Activated T-cell treated with anti-CD3 and anti-CD28 coated beads, Interleukin-2, amount 50 U/mL, for 48 hours (primary cell): ENCODE results near the gene CCSAP.
"Not testable (repeated sequence)": the region's sequence is repeated elsewhere in the genome, so short reads cannot be mapped to it uniquely, and the experiment has no call there.

Experiments
- DNase-seq, 2 experiments: peaks; one replicate each; pipeline ENCODE4 v3.0.0-alpha.2; 2020

CCSAP gene, protein sequence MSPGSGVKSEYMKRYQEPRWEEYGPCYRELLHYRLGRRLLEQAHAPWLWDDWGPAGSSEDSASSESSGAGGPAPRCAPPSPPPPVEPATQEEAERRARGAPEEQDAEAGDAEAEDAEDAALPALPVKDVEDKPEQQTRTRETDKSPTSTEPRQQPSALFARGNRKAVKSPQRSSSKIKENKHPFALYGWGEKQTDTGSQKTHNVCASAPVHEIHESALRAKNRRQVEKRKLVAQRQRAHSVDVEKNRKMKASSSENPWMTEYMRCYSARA

DNA sequence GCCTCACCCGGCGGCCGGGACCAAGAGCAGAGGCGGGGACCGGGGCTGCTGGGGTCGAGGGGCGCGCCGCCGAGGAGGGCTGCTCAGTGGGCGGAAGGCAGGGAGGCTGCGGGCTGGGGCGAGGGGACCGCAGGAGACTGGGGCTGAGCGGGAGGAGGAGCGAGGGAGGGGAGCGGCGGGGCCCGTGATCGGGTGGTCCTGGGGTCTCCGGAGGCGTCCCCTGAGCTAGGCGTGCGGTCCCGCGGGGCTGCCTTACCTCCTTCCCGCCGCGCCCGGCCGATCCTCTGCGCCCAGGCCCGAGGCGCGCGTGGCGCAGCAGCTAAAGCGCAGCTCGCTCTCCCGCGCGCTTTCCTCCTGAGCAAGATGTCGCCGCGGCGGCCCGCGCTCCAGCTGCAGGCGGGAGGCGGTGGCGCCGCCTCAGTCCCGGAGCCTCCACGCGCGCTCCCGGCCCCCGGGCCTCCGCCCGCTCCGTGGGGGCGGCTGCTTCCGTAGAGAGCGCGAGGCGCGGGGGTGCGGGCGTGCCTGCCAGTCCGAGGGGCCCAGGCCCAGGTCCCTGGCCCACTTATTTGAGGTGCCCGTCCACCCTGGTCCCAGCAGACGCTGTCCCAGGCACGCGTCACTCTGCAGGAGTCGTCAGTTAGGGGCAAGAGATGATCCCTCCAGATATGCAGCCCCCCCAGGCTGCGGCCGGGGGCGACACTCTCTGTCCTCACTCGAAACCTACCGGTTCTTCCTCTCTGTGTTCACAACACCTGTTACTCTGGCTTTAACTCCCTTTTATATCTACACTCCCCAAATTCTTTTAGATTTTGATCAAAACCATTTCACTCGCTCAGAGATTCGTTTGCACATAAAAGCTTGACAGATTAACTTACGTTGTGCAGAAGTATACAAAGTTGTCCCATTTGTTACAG lies at the start of gene CCSAP:
CCSAP (minus strand) TSS at position 392 of the 914 bp plus-strand sequence. CDS start 582 bp downstream, outside the sequence.
- peak; percentile 58 to 73 for DNase-seq

DNA sequence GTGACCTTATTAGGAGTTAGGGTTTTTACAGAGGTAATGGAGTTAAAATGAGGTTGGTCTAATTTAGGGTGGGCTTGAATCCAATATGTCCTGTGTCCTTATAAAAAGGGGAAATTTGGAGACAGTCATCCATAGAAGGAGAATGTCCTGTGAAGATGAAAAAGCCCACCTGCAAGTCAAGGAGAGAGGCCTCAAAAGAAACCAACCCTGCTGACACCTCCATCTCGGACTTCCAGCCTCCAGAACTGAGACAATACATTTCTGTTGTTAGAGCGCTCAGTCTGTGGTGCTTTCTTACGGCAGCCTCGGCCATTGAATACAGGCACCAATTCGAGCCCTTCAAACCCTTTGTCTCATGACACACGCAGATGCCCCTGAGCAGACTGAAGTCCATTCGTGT lies 47.3 kb upstream of the CCSAP start:
- no peak for DNase-seq

DNA sequence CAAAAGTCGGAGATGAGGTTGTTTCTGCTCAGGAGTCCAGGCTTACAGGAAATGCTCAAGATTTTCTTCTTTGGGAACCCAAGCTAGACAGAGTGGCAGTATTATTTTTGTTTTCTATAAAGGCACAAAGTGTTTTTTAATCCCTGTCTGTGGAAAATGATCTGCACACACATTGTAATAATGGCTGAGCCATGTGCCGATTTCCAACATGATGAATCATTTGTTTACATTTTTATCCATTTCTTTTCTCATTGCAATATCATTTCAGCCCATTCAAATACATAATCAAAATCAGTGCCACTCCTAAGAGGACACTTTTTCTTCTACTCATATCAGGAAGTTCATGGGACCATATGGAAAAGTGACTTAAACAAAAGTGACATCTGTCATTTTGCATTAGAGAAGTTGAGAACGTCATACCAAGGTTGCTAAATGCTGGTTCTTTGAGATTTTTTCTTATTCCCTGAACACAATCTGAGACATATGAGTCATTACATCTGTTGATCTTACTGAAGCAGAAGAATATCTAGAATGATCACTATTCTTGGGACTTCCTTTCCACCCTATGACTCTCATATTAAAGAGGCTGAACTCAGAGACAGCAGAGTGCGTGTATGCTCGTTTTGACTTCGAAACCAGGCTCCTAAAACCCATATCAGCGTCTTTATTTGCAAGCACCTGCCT lies 46.2 kb upstream of the CCSAP start:
- DNase-seq: no peak

DNA sequence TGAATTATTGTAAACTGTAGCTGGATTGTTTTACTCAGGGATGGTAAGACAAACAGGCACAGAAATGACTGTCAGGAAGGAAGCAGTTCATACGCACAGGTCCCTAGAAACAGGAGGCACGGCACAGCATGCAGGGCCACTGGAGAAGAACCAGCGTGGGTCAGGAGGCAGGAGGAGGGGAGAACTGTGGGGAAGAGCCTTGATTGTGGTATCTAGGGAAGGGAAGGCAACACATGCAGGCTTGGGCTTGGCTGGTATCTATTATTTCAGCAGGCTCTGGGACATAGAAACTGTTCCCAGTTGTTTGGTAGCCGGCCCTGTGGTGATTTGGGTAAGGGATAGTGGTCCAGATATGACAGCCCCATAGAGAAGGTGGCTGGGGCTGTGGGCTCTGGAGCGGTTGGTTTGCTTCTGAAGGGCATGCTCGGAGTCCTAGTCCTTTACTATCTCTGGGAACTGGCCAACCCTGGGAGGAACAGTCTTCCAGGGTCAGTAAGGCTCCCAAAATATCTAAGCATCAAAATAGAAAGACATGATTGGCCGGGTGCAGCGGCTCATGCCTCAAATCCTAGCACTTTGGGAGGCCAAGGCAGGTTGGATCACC lies 43.1 kb upstream of the CCSAP start:
- no peak for DNase-seq

DNA sequence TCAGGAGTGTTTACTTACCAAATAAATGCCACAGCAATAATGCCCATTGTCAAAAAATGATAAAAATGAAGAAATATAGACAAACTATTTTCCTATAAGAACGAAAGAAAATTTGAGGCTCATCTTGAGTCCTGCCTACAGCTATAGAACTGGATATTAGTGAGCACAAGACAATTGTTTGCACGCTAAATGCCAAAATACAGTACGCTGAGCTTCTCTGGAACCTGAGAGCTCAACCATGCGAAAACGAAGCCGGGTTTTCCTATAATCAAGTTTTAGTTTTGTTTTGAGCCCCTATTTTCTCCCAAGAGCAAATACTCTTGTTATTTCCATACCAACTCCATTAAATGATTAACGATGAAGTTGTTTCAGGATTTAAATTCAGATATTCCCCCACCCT lies 42.0 kb upstream of the CCSAP start:
- DNase-seq: no peak

DNA sequence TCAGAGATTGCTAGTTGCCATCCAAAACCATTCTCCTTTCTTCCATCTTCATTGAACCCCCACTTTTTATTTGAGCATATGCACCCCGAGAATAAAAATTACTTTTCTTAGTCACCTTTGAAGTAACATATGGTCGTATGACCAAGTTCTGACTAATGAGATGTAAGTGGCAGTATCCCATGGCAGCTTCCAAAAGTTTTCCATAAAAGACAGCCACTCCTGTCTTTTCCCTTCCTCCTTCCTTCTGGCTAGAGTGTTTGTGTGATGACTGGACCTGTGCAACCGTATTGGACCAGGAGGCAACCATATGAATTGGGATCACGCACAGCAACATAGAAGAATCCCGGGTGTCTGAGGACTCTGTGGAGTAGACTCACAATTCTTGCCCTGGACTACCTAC lies 41.1 kb upstream of the CCSAP start:
- no peak for DNase-seq

DNA sequence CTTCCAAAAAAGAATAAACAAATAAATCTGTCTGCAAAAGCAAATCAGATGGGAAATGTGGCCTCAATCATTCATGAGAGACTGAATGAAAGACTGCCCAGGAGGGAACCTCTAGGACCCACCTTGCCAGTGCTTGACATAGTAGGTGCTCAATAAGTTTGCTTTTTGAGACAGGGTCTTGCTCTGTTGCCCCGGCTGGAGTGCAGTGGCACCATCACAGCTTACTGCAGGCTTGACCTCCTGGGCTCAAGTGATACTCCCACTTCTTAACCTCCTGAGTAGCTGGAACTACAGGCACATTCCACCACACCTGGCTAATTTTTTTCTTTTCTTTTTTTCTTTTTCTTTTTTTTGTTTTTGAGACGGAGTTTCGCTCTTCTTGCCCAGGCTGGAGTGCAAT lies 40.3 kb upstream of the CCSAP start:
- DNase-seq: no peak

DNA sequence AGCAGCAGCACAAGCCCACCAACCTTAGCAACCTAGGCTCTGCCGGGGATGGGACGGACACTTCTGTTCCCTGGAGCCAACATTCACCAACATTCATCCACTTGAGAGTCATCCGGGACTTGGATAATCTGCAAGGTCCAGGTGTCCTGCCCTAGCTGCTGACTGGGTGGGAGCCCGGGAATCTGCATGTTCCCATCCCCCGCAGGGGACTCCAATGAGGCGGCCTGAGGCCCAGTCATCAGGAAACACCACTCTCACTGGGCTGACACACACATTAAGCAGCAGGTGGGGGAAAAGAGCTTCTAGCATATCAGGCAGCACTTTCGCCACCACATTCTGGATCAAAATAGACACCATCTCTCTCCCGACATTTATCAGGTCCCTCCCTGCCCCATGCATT lies 38.4 kb upstream of the CCSAP start:
- no peak for DNase-seq

DNA sequence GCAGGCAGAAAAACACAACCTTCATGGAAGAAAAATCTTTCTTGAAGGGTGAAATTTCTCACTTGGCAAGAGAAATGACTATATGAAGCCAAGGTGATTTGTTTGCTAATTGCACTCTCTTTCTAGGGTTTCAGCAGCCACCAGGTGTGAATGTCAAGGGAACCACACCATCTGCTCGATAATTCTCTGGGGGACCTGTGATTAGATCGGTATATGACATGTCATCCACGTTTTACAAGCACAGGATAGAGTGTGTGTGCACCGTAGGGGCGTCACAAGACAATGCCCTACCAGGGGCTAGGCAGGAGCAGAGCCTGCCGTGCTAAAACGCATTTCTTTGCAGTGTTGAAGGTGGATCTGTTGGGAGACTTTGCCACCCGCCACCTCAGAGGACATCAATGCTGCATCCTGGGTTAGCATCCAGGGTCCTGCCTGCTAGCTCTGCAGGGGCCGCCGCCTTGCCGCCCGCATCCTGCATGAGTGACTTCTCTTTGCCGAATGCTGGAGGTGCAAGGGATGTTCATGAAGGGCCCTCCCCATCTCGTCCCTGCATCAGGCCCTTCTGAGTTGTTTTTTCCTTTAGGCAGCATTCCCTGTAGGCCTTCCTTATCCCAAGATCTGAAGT lies 37.8 kb upstream of the CCSAP start:
- DNase-seq: no peak

DNA sequence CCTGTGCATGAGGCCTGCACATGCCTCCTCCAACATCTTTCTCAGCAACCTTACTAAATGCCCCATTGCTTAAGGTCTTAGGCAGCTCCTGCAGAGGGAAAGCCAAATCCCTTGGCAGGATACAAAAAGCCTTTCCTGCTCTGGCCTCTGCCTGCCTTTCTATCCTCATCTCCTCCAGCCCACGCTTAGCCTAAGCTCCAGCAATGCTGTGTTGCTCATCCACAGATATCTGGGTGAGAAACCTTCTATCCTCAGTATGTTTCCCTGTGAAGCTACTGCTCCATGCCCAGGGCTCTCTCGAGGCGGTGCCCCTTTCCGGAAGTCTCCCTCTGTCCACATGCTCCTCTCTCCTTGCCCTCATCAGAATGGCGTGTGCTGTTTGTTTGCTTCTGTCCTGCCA lies 37.0 kb upstream of the CCSAP start:
- no peak for DNase-seq

DNA sequence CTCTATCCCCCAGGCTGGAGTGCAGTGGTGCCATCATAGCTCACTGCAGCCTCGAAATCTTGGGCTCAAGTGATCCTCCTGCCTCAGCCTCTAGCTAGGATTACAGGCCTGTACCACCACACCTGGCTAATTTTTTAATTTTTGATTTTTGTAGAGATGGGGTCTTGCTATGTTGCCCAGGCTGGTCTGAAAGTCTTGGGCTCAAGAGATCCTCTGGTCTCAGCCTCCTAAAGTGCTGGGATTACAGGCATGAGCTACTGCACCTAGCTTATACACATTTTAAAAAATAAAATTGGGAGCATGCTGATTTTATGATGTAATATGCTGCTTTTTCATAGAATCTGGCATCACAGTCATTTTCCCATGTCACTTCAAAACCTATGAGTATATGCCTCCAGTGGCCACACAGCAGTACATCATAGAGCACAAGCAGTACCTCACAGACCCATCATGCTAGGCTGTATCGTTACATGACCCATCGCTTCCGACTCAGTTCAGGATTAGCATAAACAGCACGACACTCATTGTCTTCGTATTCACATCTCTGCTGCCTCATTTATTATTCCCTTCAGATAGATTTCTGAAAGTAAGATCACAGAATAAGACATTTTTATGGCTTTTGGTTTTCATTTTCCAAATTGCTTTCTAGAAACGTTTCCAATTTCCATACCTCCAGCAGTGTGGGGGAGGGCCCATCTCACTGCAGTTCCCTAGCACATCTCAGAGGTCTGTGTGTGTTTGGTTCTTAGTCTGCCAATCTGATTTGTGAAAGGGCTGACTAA lies 35.9 kb upstream of the CCSAP start:
- no peak for DNase-seq

DNA sequence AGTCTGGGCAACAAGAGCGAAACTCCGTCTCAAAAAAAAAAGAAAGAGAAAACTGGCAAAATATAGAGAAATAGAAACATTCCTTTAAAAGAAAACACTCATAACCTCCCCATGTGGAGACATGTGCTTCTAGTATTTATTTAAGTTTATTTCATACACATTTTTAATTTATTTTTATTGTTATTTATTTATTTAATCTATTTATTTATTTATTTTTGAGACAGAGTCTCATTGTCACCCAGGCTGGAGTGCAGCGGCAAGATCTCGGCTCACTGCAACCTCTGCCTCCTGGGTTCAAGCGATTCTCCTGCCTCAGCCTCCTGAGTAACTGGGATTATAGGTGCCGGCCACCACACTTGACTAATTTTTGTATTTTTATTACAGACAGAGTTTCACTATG lies 35.2 kb upstream of the CCSAP start:
- DNase-seq: not testable (repeated sequence)

DNA sequence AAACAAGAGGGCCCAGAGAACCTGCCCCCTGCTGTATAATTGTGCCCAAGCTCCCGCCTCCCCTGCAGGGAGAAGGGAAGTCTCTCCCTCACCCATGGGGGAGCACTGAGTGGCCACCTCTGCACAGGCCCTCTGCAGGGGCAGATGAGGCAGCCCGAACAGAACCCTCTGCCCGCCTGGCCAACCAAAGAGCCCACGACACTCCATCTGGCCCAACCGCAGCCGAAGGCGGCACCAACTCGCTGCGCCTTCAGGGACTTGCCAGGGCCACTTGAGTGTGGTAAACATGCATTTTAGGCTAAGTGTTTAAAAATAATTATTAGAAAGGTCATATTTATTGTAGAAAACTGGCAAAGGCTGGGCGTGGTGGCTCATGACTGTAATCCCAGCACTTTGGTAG lies 34.6 kb upstream of the CCSAP start:
- DNase-seq: no peak

DNA sequence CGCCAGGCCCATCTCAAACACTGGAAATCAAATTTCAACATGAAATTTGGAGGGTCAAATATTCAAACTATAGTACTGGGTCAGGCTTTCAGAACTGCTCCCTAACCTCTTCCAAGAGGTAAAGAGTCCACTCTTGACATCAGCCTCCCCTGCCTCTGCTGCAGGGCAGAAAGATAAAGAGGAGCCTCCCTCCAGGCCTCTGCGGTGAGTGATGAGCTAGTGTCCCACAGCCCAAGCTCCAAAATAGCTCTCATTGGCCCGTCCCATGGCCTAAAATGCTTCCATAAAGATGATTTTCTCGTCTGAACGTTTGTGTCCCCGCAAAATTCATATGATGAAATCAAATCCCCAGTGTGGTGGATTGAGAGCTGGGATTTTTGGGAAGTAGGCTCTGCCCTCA lies 33.7 kb upstream of the CCSAP start:
- no peak for DNase-seq

DNA sequence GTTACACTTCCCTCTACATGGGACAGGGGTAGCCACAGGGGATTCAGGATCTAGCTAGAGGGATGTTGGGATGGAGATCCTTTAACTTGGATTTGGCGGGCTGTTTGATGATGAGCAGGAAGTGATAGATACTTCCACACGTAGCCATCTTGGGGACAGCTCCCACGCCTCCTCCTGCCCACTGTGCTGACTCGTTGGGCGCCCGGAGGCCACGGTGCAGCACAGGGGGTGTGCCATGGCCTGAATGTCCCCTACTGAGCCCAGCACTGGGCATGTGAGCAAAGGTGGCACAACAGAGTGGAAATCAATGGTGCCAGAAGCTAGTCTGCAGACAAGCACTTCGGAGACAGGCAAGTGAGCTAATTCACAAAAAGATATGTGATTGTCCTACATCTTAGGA lies 31.6 kb upstream of the CCSAP start:
- no peak for DNase-seq

DNA sequence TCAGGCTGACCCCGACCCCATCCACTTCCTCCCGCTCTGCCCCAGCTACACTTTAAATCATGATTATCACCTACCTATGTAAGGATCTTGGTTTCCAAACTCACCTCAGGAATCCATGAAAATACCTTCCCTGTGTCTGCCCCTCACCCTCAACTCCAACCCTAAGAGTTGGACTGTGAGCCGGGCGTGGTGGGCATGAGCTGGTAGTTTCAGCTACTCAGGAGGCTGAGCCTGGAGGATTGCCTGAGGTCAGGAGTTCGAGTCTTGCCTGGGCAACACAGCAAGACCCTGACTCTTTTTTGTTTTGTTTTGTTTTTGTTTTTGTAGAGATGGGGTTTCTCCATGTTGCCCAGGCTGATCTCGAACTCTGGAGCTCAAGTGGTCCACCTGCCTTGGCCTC lies 30.5 kb upstream of the CCSAP start:
- DNase-seq: no peak

DNA sequence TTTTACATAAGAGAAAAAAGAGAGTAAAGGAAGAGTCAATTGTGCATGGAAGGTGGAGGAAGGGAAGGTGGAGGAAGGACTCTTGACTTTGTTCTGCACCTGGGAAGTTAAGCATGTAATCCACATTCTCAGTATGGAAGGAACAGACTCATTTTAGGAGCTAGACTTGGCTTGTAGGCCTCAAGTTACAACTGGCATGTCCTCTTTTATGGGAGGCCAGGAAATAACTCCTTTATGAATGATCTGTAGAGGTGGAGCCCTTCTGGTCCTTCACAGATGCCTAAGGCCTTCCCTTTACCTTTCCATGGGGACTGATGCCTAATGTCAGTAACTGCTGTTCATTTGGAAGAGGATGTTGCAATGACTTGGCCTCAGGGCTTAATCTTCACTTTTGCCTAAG lies 29.4 kb upstream of the CCSAP start:
- no peak for DNase-seq

DNA sequence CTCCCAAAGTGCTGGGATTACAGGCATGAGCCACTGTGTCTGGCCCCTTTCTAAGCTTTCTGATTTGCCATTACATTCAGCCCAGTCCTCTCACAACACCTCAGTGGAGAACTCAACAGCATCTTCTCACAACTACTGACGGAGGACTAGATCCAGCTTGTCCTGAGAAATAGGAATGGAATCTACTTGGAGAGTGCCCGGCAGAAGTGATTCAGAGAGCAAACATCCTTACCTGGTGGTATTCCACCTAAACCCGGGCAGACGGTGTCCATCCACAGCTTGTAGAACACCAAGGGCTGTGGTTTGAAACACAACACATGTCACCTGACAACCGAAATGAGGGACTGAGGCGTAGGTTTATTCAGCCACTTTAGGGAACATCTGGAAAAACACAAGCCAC lies 28.8 kb upstream of the CCSAP start:
- no peak for DNase-seq

DNA sequence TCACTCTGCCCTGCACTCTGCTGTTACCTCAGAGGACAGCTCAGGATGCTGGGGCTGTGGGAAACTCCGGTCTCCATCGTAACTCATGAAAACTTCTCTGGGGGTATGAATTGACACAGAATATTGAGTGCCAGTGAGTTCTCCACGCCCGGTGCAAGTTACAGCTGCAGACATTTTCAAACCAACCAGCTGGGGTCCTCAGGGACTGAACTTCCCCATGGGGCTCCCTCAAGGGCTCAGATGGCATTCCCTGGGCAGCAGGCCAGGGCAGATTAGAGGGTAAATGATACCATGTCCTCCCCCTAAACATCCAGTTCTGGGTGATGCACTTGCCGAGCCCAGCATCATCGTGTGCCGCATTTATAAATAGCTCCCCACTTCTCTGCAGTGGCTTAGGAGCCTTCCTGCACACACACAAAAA lies 27.8 kb upstream of the CCSAP start:
- DNase-seq: no peak

DNA sequence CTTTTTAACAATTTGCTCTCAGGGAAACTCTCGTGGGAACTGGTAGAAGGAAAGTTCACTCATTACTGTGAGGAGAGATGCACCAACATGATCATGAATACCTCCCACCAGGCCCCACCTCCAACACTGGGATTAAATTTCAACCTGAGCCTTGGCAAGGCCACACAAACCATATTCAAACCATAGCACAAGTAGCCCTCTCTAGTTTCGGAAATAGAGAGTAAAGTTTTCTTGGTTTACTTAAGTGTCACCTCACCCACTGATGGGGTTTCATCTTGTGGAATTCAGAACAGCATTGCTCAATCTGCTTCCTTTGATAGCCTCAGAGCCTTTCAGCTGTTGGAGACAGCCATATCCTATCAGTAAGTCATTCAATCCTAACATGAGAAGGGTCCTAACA lies 25.5 kb upstream of the CCSAP start:
- DNase-seq: no peak

DNA sequence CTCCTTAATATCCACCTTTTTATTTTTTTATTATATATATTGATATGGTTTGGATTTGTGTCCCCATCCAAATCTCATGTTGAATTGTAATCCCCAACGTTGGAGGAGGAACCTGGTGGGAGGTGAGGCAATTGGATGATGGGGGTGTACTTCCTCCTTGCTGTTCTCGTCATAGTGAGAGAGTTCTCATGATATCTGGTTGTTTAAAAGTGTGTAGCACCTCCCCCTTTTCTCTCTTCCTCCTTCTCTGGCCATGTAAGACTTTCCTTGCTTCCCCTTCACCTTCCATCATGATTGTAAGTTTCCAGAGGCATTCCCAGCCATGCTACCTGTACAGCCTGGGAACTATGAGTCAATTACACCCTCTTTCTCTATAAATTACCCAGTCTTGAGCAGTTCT lies 22.7 kb upstream of the CCSAP start:
- no peak for DNase-seq
